ENCODE results near the gene WNK1.
"Not testable (repeated sequence)": the region's sequence is repeated elsewhere in the genome, so short reads cannot be mapped to it uniquely, and the experiment has no call there.

WNK1 gene

DNA sequence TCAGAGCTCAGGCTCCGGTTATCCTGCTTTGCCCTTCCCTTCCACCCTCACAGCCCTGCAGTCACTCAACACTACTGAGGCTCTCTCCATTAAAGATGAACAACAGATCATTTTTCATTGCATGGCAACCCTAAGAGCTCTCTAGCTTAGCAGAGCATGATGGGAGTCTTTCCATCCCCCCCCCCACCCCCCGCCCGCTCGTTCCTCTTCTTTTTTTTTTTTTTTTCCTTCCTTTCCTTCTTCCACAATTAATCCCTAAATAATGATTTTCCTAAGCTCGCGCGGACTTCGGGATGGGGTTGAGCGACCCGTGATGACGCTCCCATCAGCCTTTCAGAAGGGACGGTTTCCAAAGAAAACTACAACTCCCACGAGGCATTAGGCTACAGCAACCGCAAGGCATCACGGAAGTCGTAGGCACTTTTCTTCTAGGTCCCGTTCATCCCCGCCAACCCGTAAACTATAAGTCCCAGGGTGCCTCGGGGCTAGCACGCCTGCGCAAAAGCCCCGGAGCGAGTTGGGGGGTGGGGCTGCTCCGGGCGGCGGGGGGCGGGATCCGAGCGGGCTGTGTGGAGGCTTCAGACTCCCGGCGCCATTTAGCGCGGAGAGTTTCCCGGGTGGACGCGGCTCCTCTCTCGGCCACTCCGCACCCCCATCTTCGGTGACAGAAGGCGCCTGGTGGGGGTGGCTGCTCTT lies at the start of gene WNK1:
Gene WNK1, plus strand, starts transcription at position 581 of the 696 bp plus-strand sequence. CDS start 987 bp downstream, outside the sequence.
- DNase-seq: peak; percentile 97

DNA sequence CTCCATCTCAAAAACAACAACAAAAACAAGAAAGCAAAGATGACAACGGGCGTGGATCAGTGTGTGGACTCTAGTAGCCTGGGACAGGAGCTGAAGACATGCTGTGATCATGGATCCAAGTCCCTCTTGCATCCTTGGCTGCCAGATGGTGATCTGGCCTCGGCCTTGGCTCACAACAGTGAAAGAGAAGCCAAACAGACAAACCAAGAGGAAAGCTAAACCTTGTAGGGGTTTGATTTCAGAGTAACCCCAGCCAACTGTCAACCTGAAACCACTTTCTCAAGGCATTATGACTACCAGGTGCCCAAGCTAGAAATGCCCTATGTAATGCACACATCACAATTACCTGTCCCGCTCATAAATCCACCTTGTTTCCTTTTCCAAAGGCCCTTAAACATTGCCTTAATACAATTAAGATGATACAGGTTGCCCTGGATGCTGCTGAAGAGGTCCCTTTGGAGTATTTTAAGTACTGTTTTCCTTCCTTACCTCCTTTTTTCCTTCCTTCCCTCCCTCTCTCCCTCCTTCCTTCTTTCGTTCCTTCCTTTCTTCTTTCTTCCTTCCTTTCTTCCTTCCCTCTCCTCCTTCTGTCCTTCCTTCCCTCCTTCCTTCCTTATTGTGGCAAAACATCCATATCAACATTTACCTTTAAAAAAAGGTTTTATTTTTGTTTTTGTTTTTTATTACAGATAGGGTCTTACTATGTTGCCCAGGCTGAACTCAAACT lies 47.7 kb upstream of the WNK1 start:
- no peak for DNase-seq

DNA sequence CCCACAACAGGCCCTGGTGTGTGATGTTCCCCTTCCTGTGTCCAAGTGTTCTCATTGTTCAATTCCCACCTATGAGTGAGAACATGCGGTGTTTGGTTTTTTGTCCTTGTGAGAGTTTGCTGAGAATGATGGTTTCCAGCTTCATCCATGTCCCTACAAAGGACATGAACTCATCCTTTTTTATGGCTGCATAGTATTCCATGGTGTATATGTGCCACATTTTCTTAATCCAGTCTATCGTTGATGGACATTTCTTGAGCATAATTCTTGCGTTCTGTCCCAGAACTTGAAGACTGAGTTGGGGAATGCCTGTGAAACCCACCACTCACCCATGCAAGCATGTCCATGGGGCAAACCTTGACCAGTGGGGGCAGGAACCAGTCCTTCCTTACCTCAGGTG lies 44.3 kb upstream of the WNK1 start:
- not testable (repeated sequence) for DNase-seq

DNA sequence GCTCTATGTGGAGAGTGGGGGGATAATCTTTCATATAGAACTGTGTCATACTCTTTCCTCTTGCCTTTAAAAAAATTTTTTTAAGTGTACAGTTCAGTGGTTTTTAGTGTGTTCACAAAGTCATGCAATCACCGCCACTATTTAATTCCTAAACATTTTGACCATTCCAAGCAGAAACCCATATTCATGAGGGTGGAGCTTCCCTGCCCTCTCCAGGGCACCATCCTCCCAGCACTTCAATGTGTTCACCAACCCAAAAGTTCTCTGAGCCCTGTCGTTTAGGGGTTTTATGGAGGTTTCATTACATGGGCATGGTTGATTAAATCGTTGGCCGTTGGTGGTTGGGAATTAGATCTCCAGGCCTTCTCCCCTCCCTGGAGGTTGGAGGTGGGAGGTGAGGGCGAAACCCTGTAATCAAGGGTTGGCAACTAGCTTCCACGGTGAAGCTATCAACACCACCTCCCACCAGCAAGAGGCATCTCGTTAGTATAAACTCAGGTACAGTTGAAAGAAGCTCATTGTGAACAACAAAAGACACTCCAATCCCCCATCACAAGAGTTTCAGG lies 42.8 kb upstream of the WNK1 start:
- DNase-seq: no peak

DNA sequence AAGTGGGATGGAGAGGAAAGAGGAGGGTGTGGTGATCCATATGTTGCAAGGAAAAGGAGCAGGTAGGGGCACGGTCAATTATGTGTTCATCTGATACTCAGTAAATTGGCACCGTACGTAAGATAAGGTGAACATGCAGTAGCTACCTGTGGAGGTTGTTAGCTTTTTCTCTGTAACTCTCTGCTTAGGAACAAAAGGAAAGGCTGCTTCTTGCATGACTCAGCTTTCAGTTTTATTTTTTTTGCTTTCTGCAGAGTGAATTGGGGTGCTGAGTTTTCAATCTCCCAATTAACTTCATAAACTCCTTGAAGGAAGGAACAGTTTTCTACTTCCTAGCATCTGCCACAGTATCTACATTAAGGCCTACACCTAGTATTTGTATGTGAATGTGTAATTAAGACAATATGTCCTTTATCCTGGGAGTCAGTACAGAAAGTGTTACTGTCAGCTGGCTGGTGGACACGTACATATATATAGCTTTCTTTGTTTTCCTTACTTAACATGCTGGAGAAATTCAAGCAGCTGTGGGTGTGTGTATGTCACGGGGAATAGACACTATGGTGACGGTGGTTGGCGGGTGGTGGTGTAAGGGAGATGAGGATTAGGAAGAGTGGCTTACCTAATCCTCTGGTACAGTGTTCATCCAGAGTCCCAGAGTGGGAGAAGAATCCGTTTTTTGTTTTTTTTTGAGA lies 40.1 kb upstream of the WNK1 start:
- DNase-seq: no peak

DNA sequence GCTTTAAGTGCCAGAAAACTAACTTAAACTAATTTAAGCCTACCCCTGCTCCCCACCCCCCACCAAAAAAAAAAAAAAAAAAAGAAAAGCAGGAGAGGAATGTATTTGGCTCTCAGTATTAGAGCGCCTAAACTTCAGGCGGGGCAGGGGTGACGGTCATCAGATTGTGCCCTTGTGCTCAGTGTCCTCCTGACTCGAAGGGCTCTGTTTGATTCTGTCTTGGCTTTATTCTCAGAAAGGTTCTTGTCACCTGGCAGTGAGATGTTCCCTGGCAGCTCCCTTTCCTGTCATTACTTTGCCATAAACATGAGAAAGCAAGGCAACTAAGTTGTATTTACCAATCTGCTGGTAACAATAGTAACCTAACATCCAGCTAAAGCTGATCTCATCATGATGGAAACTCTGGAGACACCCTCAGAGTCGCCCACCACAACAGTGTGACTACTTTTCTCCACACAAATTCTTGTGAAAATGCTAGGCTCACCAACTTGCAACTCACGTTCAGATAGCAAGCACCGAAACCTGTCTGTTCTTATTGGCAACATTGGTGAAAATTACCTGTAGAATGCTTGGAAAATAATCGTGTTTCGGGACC lies 39.0 kb upstream of the WNK1 start:
- no peak for DNase-seq

DNA sequence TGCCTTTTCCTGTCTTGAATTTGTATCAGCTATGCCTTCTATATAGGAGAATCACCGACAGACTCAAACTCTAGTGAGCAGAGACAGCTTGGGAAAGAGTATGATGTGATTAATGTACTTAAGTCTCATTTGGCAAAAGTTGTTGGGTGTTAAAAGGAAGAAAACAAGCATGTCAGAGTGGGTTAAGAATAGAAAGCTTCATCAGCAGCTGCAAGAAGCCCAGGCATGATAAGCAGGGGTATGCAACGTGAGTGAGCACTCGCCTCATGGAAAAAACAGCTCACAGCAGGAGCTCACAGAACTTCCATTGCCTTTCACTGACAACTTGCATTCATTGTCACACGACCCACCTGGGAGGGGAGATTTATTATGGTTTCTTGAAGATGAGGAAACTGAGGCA lies 35.9 kb upstream of the WNK1 start:
- no peak for DNase-seq

DNA sequence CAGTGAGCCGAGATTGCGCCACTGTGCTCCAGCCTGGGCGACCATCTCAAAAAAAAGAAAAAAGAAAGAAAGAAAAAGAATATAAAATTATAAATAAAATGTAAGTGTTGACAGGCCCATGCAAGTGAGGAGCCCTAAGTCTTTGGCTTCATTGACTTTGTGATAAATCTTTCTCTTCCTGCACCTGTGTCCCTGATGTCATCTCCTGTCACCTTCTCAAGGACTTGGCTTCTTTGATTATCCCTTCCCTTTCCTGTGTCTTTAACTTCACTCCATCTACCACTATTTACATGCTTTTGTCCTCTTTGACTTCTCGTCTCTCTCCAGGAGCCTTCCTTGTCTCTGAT lies 33.6 kb upstream of the WNK1 start:
- DNase-seq: no peak

DNA sequence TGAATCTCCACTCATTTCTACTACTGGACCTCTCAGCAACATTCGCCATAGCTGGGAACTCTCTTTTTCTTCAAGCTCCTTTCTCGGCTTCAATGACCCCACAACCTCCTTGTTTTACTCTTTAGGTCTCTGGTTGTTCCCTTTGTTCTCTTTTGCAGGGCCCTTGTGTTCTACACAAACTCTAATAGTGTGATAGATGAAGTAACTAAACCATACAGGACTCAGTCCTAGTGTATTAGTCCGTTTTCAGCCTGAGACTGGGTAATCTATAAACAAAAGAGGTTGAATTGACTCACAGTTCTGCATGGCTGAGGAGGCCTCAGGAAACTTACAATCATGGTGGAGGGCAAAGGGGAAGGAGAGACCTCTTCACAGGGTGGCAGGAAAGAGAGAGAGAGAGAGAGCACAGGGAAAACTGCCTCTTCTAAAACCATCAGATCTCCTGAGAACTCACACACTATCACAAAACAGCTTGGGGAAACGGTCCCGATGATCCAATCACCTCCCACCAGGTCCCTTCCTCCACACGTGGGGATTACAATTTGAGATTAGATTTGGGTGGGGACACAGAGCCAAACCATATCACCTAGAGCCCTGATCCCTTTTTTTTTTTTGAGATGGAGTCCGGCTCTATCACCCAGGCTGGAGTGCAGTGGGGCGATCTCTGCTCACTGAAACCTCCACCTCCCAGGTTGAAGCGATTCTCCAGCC lies 32.0 kb upstream of the WNK1 start:
- no peak for DNase-seq

DNA sequence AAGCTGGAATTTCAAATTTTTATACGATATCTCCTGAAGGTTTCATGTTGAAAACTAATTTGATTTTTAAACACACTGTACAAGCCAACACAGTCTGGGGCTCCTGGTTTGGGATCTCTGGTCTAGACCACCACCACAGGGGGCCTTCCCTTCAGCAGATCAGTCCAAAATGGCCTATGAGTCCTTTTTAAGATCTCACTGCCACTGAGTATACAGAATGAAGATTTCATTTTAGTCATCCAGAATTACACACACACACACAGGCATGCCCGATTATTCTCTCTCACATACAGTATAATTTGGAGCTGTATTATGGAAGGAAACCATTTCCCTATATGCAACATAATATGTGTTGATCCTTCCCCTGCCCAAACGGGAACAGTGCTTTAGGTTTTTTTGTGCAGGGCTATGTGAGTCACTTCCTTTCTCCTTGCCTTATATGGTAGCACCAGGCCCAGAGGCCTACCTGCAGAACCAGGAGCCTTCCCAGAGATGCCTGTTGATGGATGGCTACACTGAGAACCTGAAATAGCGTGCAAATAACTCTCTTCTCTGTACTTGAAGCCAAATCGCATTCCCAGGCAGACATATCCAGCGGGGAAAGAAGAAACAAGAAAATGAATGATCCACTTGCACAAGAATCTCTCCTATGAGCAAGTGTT lies 28.1 kb upstream of the WNK1 start:
- no peak for DNase-seq

DNA sequence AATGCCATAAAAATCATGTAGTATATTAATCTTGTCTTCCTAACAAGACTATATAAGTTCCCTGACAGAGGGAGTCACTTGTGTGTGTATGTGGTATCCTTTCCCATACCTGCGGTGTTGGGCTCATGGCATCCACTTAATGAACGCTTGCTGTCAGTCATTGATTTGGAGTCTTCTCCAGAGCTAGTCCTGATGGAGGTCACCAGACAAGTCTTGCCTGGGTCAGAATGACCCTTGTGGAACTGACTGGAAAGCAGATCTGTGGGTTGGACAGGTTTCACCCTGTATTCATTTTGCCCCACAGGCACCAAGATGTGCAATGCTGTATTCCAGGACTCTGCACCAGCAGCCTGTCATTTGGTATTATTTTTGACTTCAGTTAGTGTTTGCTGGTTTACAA lies 27.3 kb upstream of the WNK1 start:
- DNase-seq: no peak

DNA sequence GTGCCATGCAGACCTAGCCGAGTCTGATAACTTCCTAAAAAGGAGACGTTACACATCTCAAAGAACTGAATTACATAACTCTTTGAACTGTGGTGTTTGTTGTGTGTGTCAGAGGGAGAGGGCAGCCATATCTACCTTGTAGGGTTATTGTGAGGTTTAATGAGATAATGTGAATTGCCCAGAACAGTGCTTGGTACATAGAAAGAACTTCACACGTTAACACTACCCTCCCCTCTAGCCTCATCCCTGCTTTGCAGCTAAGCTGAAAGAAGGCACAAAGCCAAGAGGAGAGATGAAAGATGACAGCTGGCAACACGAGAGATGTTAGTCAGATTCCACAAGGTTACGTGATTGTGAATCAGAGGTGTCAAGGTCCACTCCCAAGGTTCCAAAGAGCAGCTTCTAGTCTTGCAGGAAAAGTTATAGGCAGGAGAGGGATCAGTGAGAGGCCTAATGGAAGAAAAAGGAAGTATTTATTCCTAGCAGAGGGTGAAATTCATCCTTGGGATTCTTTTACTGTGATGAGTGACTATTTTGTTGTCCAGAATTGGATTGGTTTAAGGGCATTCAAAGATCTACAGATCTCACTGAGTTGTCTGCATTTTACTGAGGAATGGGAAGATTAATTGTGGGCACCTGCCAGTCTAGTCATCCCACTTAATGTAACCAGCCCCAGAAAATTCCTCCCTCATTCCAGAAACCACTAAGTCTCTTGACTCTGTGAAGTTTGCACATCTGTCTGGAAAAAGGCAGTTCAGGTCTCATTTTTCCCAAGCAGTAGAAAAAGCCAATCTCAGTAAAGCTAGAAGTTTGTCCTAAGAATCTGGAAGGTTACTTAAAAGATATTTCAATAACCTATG lies 25.9 kb upstream of the WNK1 start:
- DNase-seq: no peak

DNA sequence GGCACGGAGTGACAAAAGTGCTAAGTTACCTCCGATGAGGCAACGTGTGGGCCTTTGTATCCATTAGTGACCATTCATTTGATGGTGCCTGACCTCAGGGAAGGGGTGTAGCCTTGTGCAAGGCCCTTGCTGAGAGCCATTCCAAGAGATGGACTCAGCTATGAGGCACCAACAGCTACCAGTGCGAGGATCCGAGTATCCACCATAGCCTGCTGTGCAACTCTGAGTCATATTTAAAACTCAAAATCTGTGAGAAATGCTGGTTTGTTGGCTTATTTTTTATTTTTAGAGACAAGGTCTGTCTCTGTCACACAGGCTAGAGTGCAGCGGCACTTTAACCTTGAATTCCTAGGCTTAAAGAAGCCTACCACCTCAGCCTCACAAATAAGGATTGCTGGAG lies 25.1 kb upstream of the WNK1 start:
- DNase-seq: no peak

DNA sequence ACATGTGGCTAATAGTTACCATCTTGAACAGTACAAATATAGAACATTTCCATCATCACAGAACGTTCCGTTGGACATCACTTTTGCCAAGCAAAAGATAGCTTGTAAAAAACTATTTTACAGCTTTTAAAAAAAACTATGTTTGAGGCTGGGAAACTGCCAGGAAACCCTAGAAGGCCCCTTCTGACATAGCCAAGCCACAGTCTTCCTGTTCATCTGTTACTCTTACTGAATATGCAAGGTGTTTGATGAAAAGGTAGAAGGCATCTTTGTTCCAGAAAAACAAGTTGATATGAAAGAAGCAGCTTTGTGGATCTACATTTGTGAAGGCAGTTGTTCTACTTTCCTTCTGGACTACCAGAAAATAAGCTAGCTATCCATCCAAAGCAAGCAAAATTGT lies 23.6 kb upstream of the WNK1 start:
- no peak for DNase-seq

DNA sequence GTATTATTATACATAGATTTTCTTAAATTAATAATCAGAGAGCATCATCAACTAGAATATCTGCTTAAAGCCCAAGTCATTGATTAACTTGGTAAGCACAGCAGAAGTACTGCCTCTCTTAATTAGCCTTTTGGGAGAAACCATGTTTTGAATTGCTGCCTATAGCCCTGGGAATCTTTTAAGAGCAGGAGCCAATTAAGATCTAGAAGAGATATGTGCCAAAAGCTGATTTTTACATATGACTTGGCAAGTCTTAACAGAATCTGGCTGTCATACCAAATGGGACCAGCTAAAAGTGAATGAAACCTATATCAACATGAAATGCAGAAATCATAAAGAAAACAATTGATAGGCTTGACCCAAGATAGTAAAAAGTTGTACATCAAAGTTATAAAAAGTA lies 23.2 kb upstream of the WNK1 start:
- no peak for DNase-seq

DNA sequence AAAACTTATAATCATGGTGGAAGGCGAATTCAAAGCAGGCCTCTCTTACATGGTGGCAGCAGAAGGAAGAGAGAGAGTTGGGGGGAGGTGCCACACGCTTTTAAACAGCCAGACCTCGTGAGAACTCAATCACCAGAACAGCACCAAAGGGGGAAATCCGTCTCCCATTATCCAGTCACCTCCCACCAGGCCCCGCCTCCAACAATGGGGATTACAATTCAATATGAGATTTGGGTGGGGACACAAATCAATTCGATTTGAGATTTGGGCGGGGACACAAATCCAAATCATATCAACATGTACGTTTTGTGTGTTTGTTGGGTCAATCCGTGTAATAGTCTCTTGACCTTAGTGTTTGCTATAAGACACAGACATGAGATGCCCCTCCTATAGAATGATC lies 21.8 kb upstream of the WNK1 start:
- no peak for DNase-seq

DNA sequence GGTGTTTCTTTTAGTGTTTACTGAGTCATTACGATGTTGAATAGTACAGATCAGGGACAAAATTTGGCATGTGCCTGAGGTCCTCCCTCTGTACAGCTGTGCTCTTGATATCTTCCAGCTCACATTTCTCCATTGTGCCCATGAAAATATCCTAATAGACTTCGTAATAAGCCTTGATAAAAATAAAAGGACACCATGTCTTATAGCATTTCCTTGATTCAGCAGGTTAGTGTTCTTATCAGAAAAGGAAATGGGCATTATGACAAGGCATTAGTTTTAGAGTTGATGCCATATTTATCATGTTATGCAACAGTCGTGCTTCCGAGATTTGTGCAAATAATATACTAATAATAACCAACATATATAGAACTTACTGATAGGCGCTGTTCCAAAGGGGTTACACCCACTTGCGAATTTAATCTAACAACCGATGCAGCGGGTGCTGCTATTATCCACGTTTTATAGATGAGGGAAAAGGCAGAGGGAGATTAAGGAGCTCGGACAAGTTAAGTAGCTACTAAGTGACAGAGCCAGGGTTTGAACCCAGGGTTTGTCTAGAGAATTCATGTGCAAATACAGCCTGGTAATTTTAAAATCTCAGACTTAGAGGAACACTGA lies 15.1 kb upstream of the WNK1 start:
- DNase-seq: no peak

DNA sequence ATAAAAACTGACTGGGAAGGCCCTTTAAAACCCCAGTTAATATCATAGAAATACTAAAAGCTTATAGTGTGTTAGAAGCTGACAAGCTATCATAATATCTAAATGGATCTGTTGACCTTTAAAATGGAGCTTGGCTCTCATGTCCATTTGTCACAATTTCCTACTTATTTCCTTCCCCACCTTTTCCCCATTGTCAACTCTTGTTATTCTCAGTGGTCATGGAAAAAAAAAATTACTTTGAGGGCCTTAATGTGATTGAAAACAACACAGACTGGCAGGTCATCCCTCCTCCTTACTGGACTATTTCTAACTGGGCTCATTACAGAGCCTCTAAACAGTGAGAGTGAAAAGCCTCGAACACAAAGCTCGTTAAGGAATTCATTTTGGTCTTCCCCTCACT lies 13.7 kb upstream of the WNK1 start:
- no peak for DNase-seq

DNA sequence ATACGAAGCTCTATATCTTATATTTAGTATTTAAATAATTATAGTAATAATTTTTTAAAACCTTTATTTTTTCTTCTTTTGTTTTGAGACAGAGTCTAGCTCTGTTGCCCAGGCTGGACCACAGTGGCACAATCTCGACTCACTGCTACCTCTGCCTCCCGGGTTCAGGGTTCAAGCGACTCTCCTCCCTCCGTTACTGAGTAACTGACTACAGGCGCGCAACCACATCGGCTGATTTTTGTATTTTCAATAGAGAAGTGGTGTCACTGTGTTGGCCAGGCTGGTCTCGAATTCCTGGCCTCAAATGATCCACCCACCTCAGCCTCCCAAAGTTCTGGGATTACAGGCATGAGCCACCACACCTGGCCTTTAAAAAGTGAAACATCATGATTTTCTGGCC lies 13.0 kb upstream of the WNK1 start:
- no peak for DNase-seq

DNA sequence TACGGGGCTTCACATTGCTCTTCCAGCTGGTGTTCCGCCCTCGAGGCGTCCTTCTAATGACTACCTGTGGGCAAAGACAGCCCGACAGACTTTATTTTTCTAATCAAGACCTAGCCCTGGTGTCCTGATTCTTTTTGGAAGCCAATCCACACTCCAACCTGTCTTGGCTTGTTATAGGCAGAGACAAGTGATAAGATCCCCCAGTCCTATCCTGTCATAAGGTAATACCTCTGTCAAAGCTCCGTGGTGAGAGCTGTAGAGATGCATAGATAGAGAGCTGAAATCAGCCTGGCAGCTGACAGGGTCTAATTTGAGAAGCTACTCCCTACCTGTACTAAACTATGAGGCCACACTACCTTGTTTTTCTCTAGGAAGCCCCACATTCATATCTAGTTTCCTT lies 11.5 kb upstream of the WNK1 start:
- DNase-seq: no peak

DNA sequence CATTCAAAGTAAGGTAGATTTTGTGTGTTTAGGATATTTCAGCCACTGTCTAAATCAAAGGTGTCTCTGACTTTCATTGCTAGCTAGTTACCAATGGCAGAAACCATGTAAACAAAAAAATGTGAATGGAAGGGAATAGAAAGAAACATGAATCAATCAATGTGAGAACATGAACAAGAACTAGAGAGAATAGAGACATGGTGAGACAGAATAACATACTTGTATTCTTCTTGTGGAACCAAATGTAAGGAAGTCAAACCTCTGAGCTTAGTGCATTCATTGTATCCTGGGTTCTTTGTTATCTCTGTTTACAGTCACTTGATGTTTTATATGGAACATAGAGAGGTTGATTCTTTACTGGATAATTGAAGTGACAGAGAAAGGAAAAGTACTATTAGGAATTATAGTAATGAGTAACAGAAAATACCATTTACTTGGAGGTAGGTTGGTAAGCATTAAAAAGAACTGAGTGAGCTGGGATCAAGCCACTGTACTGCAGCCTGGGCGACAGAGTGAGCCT lies 2.6 kb upstream of the WNK1 start:
- no peak for DNase-seq
